HEK293T (cell line): ENCODE measurements around the gene STXBP1.

Experiments
- CTBP1 ChIP-seq: fragments of 450-650 bp; IDR thresholded peaks from 2 replicates; pipeline ENCODE4 v1.6.1; 2016; ENCODE audit warnings: borderline replicate concordance
- FOXM1 ChIP-seq: fragments of 450-650 bp; IDR thresholded peaks from 2 replicates; pipeline ENCODE4 v1.6.1; 2017; ENCODE audit warnings: mild to moderate bottlenecking, borderline replicate concordance
- L3MBTL2 ChIP-seq: fragments of 450-650 bp; conservative IDR thresholded peaks from 2 replicates; pipeline ENCODE4 v1.6.1; 2016; ENCODE audit warnings: mild to moderate bottlenecking
- SP1 ChIP-seq: fragments of 450-650 bp; IDR thresholded peaks from 2 replicates; pipeline ENCODE4 v1.6.1; 2017
- SUZ12 ChIP-seq: fragments of 450-650 bp; IDR thresholded peaks from 2 replicates; pipeline ENCODE4 v1.6.1; 2016; ENCODE audit warnings: mild to moderate bottlenecking

DNA sequence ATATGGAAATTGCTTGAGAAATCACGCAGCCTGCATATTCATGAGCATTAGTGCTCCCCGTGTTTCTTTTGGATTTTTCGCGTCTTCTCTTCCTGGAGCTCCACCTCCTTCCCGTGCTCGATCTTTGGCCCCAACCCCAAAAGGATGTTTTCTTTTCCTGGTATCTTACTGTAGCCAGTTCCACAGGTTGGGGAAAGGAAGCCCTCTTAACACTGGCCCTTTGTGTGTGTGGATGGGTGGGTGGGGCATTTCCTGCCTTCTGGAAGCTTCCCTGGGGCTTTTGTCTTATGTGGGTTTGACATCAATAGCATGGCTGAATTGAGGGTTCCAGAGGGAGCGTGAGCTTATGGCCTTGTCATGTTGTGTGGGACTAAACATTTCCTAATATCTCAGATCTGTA, 21.9 kb downstream of the STXBP1 start:
- TF ChIP-seq L3MBTL2 (no peak), CTBP1 (no peak), SP1 (no peak), FOXM1 (no peak), SUZ12 (no peak)
